Activated CD4-positive, alpha-beta T cell treated with anti-CD3 and anti-CD28 coated beads for 4 hours (primary cell): ENCODE results near the gene SHD.

ENCODE experiments used
- DNase-seq, 2 donors: peaks; one replicate each; pipeline ENCODE4 v3.0.0-alpha.2; 2020

Gene SHD

DNA sequence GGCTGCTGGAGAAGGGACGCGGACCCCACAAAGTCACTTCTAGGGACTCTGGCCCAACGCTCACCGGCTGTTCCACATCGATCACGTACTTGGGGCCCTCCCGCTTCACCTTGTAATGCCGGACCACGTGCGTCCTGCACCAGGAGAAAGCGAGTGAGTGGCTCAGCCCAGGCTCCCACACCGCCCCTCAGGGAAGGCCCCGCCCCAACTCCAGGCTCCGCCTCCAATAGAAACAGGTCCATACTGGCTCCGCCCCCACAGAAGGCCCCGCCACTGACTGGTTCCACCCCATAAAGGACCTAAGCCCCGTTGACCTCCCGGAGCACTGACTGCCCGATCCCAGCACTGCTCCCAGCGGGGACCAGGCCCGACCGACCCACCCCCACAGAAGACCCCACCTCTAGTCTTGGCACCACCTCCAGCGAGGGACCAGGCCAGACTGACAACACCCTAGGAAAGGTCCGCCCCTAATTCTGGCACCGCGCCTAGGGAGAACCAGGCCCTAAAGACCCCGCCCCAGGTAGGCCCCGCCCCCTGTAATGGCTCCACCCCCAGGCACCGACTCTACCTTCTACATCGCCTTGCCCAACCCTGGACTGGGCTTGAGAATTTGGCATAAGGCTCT, 48.3 kb downstream of the SHD start:
- DNase-seq = peak; percentile 56 to 71

DNA sequence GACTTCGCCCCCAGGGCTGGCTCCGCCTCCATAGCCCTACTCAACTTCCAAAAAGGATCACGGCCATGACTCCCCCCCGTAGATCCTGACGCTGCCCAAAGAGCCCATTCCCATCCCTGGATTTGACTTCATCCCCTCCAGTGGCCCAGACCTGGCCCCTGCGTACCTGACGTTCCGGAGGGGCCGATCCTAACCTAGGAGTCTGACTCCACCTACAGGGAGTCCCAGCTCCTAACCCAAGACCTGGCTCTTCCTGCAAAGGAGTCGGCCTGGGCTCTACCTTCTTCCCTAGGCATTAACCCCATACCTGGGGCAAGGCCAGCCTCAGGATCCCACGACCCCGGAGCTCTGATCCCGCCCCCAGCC, 48.8 kb downstream of the SHD start:
- DNase-seq = no peak

DNA sequence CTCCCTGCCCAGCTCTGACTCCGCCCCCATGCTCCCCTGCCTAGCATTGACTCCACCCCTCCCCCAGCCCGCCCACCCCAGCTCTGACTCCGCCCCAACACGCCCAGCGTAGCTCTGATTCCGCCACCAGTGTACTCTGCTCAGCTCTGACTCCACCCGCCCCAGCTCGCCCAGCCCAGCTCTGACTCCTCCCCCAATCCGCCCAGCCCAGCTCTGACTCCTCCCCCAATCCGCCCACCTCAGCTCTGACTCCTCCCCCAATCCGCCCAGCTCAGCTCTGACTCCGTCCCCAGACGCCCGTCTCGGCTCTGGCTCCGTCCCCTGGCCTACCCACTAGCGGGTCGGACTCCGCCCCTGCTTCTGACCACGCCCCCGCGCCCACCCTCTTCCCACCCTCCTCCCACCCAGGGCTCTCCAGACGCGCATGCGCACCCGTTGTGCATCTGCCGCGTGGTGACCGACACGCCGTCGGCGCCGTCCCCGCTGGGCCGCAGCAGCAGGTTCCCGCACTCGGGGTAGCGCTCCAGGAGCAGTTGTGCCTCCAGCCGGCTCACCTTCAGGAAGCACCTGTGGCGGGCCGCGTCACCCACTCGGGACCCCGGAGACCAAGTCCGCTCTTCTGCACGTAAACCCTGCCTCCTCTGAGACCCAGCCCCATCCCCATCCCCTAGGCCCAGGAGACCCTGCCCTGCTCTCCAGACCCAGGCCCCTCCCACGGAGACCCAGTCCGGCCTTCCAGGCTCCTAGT, 49.4 kb downstream of the SHD start:
- peak; percentile 96 for DNase-seq

DNA sequence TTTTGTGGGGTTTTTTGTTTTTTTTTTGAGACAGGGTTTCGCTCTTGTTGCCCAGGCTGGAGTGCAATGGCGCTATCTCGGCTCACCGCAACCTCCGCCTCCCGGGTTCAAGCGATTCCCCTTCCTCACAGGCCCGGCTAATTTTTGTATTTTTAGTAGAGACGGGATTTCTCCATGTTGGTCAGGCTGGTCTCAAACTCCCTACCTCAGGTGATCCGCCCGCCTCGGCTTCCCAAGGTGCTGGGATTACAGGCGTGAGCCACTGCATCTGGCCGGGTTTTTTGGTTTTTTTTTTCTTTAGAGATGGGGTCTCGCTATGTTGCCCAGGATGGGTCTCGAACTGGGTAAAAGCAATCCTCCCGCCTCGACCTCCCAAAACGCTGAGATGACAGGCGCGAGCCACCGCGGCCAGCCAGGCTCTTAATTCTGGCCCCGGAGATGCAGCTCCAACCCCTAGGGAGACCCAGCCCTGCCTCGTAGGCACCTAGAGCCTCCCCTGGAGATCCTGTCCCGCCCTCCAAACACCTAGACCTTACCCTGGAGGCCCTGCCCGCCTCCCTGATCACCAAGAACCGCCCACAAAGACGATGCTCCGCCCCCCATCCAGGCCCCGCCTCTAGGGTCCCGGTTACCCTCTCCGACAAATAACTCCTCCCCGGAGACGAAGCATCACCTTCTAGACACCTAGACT, 50.1 kb downstream of the SHD start:
- DNase-seq = peak; percentile 23 to 50

DNA sequence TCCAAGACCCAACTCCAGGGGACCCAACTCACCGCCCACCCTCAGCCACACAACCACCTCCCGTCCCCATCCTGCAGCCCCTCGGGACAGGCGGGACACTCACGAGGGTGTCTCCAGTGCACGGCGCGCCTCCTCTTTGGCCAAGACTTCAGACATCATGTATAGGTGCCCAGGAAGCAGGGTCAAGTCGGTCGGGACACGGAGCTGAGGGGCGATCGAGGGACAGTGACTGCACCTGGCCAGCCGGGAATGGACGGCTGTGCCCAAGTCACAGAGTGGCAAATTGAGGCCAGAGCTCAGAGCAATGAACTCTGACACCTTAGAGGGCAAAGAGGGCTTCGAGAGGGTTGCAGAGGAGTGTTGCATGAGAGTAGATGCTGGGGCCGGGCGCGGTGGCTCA, 50.8 kb downstream of the SHD start:
- DNase-seq = no peak

DNA sequence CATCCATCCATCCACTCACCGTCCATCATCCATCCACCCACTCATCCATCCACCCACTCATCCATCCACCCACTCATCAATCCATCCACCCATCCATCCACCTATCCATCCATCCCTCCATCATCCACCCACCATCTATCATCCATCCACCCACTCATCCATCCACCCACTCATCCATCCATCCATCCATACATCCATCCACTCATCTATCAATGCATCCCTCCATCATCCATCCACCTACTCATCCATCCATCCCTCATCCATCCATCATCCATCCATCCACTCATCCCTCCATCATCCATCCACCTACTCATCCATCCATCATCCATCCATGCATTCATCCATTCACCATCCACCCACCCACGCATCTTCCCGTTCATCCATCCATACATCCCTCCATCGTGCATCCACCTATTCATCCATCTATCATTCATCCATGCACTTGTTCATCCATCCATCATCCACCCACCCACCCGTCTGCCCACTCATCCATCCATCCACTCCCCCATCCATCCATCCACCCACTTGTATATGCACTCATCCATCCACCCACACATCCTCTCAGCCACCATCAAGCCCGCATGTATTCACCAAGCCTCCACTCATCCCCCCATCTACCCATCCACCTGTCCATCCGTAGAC, 56.0 kb downstream of the SHD start:
- no peak for DNase-seq

DNA sequence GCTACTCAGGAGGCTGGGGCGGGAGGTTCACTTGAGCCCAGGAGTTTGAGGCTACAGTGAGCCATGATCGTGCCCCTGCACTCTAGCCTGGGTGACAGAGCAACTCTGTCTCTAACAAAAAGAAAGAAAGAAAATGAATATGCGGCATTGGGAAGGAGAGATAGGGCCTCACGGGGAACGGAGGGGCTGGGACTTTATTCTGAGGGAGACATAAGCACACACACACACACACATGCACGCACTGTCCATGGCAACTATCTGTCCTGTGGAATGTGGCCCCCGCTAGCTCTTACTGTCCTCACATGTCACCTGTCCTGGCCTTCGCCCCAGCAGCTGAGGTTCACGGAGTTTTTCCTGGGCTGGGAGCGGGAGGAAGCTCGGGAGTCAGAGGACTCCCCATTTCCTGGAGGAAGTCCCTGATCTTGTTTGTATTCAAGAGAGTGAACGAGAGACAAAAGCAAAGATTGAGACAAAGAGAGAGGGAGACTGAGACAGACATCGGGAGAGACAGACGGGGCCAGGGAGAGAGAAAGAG, 58.9 kb downstream of the SHD start:
- DNase-seq = no peak

DNA sequence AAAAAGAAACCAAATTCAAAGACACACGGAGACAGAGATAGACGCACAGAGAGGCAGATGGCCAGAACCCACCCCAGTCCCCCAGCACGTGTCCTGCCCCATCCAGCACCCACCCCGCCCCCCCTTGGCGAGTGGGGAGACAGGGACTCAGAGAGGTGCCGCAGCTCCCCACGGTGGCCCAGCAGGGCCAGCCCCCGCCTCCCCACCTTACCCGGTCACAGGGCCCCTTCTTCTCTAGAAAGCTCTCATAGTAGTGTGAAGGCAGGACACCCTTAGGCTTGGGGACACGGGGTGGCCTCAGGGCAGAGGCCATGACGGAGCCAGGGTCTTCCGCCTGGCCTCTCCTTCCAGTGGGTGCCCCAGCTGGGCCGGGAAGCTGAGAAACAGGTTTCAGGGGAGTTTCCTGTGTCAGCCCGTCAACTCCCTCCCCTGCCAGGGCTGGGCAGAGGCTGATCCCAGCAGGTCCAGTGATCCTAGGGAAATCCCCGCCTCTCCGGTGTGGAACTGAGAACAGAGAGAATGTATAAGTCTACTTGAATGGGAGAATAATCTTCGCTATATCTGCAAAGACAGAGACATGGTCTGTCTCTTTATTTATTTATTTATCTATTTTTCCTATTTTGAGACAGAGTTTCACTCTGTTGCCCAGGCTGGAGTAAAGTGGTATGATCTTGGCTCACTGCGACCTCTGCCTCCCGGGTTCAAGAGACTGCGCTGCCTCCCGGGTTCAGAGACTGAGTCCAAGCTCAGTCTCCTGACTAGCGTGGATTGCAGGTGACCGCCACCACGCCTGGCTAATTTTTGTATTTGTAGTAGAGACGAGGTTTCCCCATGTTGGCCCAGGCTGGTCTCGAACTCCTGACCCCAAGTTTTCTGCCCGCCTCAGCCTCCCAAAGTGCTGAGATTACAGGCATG, 59.6 kb downstream of the SHD start, which contains the start of gene STAP2:
STAP2 (minus strand) TSS at position 387 of the 915 bp plus-strand sequence; CDS start at position 313, 74 bp downstream.
- peak; percentile 24 to 40 for DNase-seq
